Ovary (tissue), 9 donors: ENCODE results near the gene TOX3. TPM values are rescaled to one million over a fixed set of nuclear protein-coding genes. Genes with fewer than 3 reads are reported as not detected.

ENCODE experiments used
- DNase-seq, 5 donors: peaks; one replicate each; pipeline ENCODE4 v3.0.0-alpha.2; 2019 to 2020
- H3K27ac ChIP-seq, 2 donors: fragments of 200-600 bp; one replicate each; pipeline versions ENCODE4 v1.5.1 to v1.8.0; 2019 to 2022
- H3K27me3 ChIP-seq: fragments of 200-600 bp; one replicate; pipeline ENCODE4 v1.8.0; 2022
- H3K36me3 ChIP-seq: fragments of 200-600 bp; sonication (generic); one replicate; pipeline ENCODE4 v1.5.1; 2019
- H3K4me1 ChIP-seq: one replicate; pipeline ENCODE4 v1.8.1; 2013; ENCODE audit warnings: mild to moderate bottlenecking, moderate library complexity; ENCODE audit not compliant: insufficient read depth
- H3K4me3 ChIP-seq: fragments of 200-600 bp; sonication (generic); one replicate; pipeline ENCODE4 v1.5.1; 2017
- H3K9me3 ChIP-seq, 2 donors: fragments of 200-600 bp in 1 of 2; sonication (generic) in 1 of 2; one replicate each; pipeline versions ENCODE4 v1.5.1 to v1.8.1; 2013 to 2019; ENCODE audit warnings: mild to moderate bottlenecking in 1 of 2, moderate library complexity in 1 of 2
- EP300 ChIP-seq: sonication (generic); formaldehyde crosslinking; IDR thresholded peaks from one replicate; pipeline ENCODE4 v1.6.1; 2017; ENCODE audit warnings: antibody characterized with exemption
- POLR2A ChIP-seq: fragments of 450-650 bp; IDR thresholded peaks from one replicate; pipeline ENCODE4 v1.6.1; 2017; ENCODE audit warnings: antibody characterized with exemption, mild to moderate bottlenecking, moderate library complexity
- WGBS, 3 donors: extraction: QIAGEN DNeasy Blood & Tissue Kit in 1 of 3; methylation state at CpG; one replicate each; pipeline versions ENCODE4 v1.1.5 to v1.1.7; 2013 to 2017; 5-methylcytosine and 5-hydroxymethylcytosine counted together
- intact Hi-C, 4 donors: fragments of 100-400 bp; cut with DNase I; formaldehyde crosslinking; loops; one replicate each; pipeline versions ENCODE4 v1.11.0 to v1.15.1; 2022 to 2023
- polyA plus RNA-seq, 2 donors: library from polyadenylated mRNA; stranded (reverse); fragments of 200-250 nt in 1 of 2; fragments of 350-450 nt in 1 of 2; fragmentation: Illumina TruSeq in 1 of 2; extraction: RNeasy Lipid Tissue Mini Kit (QIAGEN cat#74804) in 1 of 2; gene quantifications; one replicate each; pipeline ENCODE4 v1.2.3, GENCODE V29; 2013 to 2014
- total RNA-seq, 7 donors: library from RNA; depleted of rRNA in 2 of 7; stranded (reverse); fragments of >200 nt in 2 of 7; fragmentation: NEBNext Ultra II Directional in 3 of 7; extraction: Animal tissue kit (Norgen Biotek cat#: 25700) in 3 of 7; gene quantifications; one replicate each; pipeline versions ENCODE4 v1.1.0 to v1.2.4, GENCODE V29; 2016 to 2023
- TF ChIP-seq, protein P1 (sequence below), 3 donors: fragments of 450-650 bp in 2 of 3; fragments of 200-600 bp in 1 of 3; IDR thresholded peaks; one replicate each; pipeline versions ENCODE4 v1.5.1 to v1.8.0; 2016 to 2022; ENCODE audit warnings: antibody characterized with exemption in 3 of 3, mild to moderate bottlenecking in 1 of 3
- donor health status: DM: no; HTN: no; CAD: no; lungs with moderate emphysema.
- donor health status: DM: no; HTN: no; CAD: no.
- donor health status: Bipolar disorder and iron deficiency.
- donor health status: DM: yes; HTN: yes; CAD: no.
- donor health status: DM: no; HTN: no; CAD: no.
- donor health status: DM: yes; HTN: yes; CAD: no.

Gene TOX3
- total and polyA plus RNA-seq, 9 donors, result 0.36 to 2.4 (median 1.2) TPM; not detected in 1

DNA sequence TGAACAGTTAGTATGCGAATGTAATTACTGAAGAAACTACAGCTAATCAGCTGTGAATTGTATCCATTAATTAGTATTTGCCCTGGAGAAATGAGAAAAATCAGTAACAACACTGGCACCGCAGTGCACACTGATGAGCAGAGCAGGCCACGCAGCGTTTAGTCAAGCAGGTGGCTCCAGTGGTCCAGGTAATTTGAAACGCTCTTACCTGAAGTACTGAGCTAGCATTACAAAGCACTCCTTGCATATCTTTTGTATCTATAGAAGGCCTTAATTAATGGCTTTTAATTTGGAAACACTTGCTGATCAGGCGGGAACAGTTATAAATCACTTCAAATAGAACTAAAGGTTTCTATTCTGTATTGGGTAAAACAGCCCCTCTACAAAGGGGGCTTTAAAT is 76.4 kb downstream of the TOX3 start:
- H3K4me1 ChIP-seq, result no peaks in the 10 kb centered on the region
- DNase-seq, result no peak
- no peaks in the 10 kb centered on the region for H3K27me3 ChIP-seq
- 92 to 96% (median 94%) methylated on average over 6 of the region's 6 CpGs for WGBS, 3 donors
- H3K4me3 ChIP-seq, result no peak overlapping the region
- H3K9me3 ChIP-seq, result no peaks in the 10 kb centered on the region
- TF ChIP-seq, protein P1, sequence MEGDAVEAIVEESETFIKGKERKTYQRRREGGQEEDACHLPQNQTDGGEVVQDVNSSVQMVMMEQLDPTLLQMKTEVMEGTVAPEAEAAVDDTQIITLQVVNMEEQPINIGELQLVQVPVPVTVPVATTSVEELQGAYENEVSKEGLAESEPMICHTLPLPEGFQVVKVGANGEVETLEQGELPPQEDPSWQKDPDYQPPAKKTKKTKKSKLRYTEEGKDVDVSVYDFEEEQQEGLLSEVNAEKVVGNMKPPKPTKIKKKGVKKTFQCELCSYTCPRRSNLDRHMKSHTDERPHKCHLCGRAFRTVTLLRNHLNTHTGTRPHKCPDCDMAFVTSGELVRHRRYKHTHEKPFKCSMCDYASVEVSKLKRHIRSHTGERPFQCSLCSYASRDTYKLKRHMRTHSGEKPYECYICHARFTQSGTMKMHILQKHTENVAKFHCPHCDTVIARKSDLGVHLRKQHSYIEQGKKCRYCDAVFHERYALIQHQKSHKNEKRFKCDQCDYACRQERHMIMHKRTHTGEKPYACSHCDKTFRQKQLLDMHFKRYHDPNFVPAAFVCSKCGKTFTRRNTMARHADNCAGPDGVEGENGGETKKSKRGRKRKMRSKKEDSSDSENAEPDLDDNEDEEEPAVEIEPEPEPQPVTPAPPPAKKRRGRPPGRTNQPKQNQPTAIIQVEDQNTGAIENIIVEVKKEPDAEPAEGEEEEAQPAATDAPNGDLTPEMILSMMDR (IDR thresholded peaks at IDR 0.05), result no peak
- TF ChIP-seq EP300, result no peak
- TF ChIP-seq POLR2A, result no peak
- H3K36me3 ChIP-seq, result no peaks in the 10 kb centered on the region
- no peak overlapping the region for H3K27ac ChIP-seq
- intact Hi-C loops, result no loop called here

DNA sequence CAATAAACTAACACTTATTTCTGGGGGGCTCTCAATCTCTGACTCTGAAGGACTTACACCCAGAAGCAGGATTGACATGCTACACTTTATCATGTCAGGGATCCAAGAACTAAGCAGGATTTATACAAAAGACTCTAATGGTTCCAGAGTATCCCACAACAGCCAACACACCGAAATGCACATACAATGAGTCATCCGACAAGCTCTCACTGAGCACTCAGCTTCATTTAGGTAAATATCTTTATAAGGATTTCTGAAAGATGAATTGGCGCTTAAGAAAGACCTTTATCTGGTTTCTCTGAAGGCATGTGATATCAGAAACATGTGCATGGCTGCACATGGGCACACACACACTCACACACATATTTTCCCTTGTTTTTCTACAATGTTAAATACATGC is 77.2 kb downstream of the TOX3 start:
- no peak for DNase-seq
- TF ChIP-seq, protein P1 (IDR thresholded peaks at IDR 0.05), result no peak
- no peak for TF ChIP-seq EP300
- TF ChIP-seq POLR2A, result no peak
- Histone ChIP-seq H3K9me3 (no peaks in the 10 kb centered on the region), H3K36me3 (no peaks in the 10 kb centered on the region), H3K27ac (no peak overlapping the region), H3K27me3 (no peaks in the 10 kb centered on the region), H3K4me3 (no peak overlapping the region), H3K4me1 (no peaks in the 10 kb centered on the region)
- intact Hi-C loops, result no loop called here
- 39 to 57% (median 43%) methylated on average over 3 of the region's 3 CpGs for WGBS, 3 donors

DNA sequence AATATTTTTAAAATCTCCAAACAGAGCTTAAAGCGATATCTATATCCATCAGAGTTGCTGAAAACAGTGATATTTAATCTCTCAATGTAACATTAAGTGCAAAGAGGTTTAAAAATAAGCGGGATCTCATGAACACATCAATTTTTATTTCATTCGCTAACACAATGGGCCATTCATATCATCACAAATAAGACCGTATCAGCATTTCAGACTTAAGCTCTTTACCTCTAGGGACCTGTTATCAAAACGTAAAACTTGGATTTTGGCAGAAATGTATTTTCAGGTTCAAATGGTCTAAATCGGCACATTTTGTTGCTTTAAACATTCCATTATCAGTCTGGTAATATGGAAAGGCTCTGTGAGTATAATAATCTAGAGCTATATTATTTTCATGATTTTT is 77.9 kb downstream of the TOX3 start:
- Histone ChIP-seq H3K27me3 (no peaks in the 10 kb centered on the region), H3K36me3 (no peaks in the 10 kb centered on the region)
- intact Hi-C loops, result no loop called here

DNA sequence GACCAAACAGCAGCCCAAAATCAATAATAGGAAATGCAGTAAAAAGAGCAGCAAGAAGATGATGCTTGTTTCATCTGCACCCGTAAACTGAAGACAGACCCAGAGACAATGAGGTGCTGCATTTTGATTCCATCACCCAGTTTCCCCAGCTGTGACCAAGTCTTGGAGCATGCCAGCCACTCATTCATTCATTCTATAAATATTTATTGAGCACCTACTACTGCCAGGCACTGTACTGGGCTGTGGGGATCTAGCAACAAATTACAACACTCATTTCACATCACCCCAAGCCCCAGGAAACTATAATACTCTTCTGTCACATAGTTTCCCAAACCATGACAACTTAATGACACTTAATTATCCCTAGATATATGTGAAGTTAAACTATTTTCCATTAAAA is 79.2 kb downstream of the TOX3 start:
- Histone ChIP-seq H3K9me3 (no peaks in the 10 kb centered on the region), H3K4me1 (no peaks in the 10 kb centered on the region), H3K27ac (no peak overlapping the region), H3K4me3 (no peak overlapping the region), H3K27me3 (no peaks in the 10 kb centered on the region), H3K36me3 (no peaks in the 10 kb centered on the region)
- DNase-seq, result no peak
- WGBS, 3 donors, result 93 to 97% (median 93%) methylated on average over 1 of the region's 1 CpG
- no peak for TF ChIP-seq EP300
- TF ChIP-seq POLR2A, result no peak
- TF ChIP-seq, protein P1 (IDR thresholded peaks at IDR 0.05), result no peak
- intact Hi-C loops, result no loop called here

More for the DNA sequence above, 77.9 kb downstream of the TOX3 start:
- H3K27ac ChIP-seq, result no peak overlapping the region
- H3K9me3 ChIP-seq, result no peaks in the 10 kb centered on the region
- 70 to 78% (median 76%) methylated on average over 6 of the region's 6 CpGs for WGBS, 3 donors
- no peak overlapping the region for H3K4me3 ChIP-seq
- no peak for TF ChIP-seq EP300
- TF ChIP-seq, protein P1 (IDR thresholded peaks at IDR 0.05), result no peak
- no peak for TF ChIP-seq POLR2A
- no peak for DNase-seq
- no peaks in the 10 kb centered on the region for H3K4me1 ChIP-seq
